A673 (cell line): Measurements from ENCODE around the gene PLEKHH2. TPM values are rescaled to one million over a fixed set of nuclear protein-coding genes. Genes with fewer than 3 reads are reported as not detected.

Experiments used
- BruUV-seq: library from RNA; stranded (reverse); fragments of 400-500 nt; replicated peaks from 2 replicates; lab custom pipeline; 2021; lab: Mats Ljungman, UMichigan
- CTCF ChIA-PET: fragments of 300-600 bp; sonication (Branson Sonifier 250); formaldehyde crosslinking; loops from one replicate; lab custom pipeline; 2022; ENCODE audit warnings: antibody characterized with exemption; lab: Charles Lee
- POLR2A ChIA-PET: fragments of 300-600 bp; sonication (Branson Sonifier 250); formaldehyde crosslinking; loops from one replicate; lab custom pipeline; 2022; ENCODE audit warnings: antibody characterized with exemption; ENCODE audit not compliant: low non-redundant PET; lab: Charles Lee
- DNase-seq: peaks from one replicate; pipeline ENCODE4 v3.0.0-alpha.2; 2015; ENCODE audit warnings: low spot score
- H3K27ac ChIP-seq: fragments of 200-600 bp; sonication (generic); 2 replicates; pipeline ENCODE4 v1.5.1; 2016; ENCODE audit warnings: mixed run types, low read depth, mild to moderate bottlenecking, mixed read lengths, antibody characterized with exemption, low read length; ENCODE audit not compliant: poor library complexity, severe bottlenecking
- H3K27me3 ChIP-seq: fragments of 200-600 bp; sonication (generic); replicated peaks from 2 replicates; pipeline ENCODE4 v1.6.1; 2017; ENCODE audit warnings: mixed run types, low read depth, mild to moderate bottlenecking, mixed read lengths, antibody characterized with exemption, low read length; ENCODE audit not compliant: insufficient read depth, poor library complexity
- H3K36me3 ChIP-seq: fragments of 200-600 bp; sonication (generic); 2 replicates; pipeline ENCODE4 v1.6.1; 2016; ENCODE audit warnings: mixed run types, mild to moderate bottlenecking, mixed read lengths, antibody characterized with exemption, low read length; ENCODE audit not compliant: insufficient read depth, poor library complexity, severe bottlenecking
- H3K4me1 ChIP-seq: fragments of 200-600 bp; sonication (generic); 2 replicates; pipeline ENCODE4 v1.6.1; 2017; ENCODE audit warnings: mixed run types, mild to moderate bottlenecking, mixed read lengths, antibody characterized with exemption, low read length; ENCODE audit not compliant: insufficient read depth, poor library complexity, severe bottlenecking
- H3K4me3 ChIP-seq: fragments of 200-600 bp; sonication (generic); 2 replicates; pipeline ENCODE4 v1.5.1; 2016; ENCODE audit warnings: low read depth, mixed run types, mild to moderate bottlenecking, mixed read lengths, low read length; ENCODE audit not compliant: poor library complexity, severe bottlenecking
- H3K9me3 ChIP-seq: fragments of 200-600 bp; sonication (generic); 2 replicates; pipeline ENCODE4 v1.6.1; 2016; ENCODE audit warnings: mixed run types, low read depth, mild to moderate bottlenecking, mixed read lengths, antibody characterized with exemption, low read length; ENCODE audit not compliant: poor library complexity, severe bottlenecking
- EZH2 ChIP-seq: fragments of 200-600 bp; sonication (generic); IDR thresholded peaks from 2 replicates; pipeline ENCODE4 v1.6.1; 2017; ENCODE audit warnings: borderline replicate concordance, low read depth, mild to moderate bottlenecking, mixed read lengths, antibody characterized with exemption, low read length; ENCODE audit not compliant: poor library complexity, severe bottlenecking
- intact Hi-C: fragments of 100-400 bp; cut with micrococcal nuclease; formaldehyde crosslinking; loops from one replicate; pipeline ENCODE4 v1.10.0; 2022; ENCODE audit not compliant: unreplicated experiment
- total RNA-seq: library from RNA; stranded (reverse); gene quantifications from 2 replicates; pipeline ENCODE4 v1.2.3, GENCODE V29; 2021
- TF ChIP-seq, protein P1 (sequence below): fragments of 300-800, 200-600 bp; sonication (generic); conservative IDR thresholded peaks from 2 replicates; pipeline ENCODE4 v1.5.1; 2017; ENCODE audit warnings: low read depth, mild to moderate bottlenecking, antibody characterized with exemption, low read length, moderate library complexity, mixed read lengths

The PLEKHH2 gene
- total RNA-seq, 1 experiment from 2014 or later: 2.2 TPM

GRCh38 chr2:43738257-43738656, 101.2 kb downstream of the PLEKHH2 start:
- Histone ChIP-seq H3K27ac (no peak overlapping the region), H3K27me3 (no peaks in the 10 kb centered on the region), H3K36me3 (no peaks in the 10 kb centered on the region), H3K9me3 (no peaks in the 10 kb centered on the region), H3K4me3 (no peak overlapping the region), H3K4me1 (no peaks in the 10 kb centered on the region)
- no peak for TF ChIP-seq EZH2
- TF ChIP-seq, protein P1, sequence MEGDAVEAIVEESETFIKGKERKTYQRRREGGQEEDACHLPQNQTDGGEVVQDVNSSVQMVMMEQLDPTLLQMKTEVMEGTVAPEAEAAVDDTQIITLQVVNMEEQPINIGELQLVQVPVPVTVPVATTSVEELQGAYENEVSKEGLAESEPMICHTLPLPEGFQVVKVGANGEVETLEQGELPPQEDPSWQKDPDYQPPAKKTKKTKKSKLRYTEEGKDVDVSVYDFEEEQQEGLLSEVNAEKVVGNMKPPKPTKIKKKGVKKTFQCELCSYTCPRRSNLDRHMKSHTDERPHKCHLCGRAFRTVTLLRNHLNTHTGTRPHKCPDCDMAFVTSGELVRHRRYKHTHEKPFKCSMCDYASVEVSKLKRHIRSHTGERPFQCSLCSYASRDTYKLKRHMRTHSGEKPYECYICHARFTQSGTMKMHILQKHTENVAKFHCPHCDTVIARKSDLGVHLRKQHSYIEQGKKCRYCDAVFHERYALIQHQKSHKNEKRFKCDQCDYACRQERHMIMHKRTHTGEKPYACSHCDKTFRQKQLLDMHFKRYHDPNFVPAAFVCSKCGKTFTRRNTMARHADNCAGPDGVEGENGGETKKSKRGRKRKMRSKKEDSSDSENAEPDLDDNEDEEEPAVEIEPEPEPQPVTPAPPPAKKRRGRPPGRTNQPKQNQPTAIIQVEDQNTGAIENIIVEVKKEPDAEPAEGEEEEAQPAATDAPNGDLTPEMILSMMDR: no peak
- no peak for DNase-seq
- CTCF ChIA-PET: no interaction called here
- POLR2A ChIA-PET: no interaction called here
- intact Hi-C loops: no loop called here
- no TSS peak for BruUV-seq

- TF ChIP-seq, protein P1: no peak
- TF ChIP-seq EZH2: no peak
- Histone ChIP-seq H3K36me3 (no peaks in the 10 kb centered on the region), H3K27ac (no peak overlapping the region), H3K9me3 (no peaks in the 10 kb centered on the region), H3K4me1 (no peaks in the 10 kb centered on the region), H3K4me3 (no peak overlapping the region), H3K27me3 (no peaks in the 10 kb centered on the region)
- BruUV-seq: no TSS peak
- intact Hi-C loops: no loop called here
- DNase-seq: no peak
- POLR2A ChIA-PET: no interaction called here
- CTCF ChIA-PET: no interaction called here
Measured at GRCh38 chr2:43743706-43744105, 106.6 kb downstream of the PLEKHH2 start.

- Histone ChIP-seq H3K4me3 (no peak overlapping the region), H3K4me1 (no peaks in the 10 kb centered on the region), H3K9me3 (no peaks in the 10 kb centered on the region), H3K36me3 (no peaks in the 10 kb centered on the region), H3K27me3 (no peaks in the 10 kb centered on the region), H3K27ac (no peak overlapping the region)
- CTCF ChIA-PET: no interaction called here
- TF ChIP-seq, protein P1: no peak
- TF ChIP-seq EZH2: no peak
- no TSS peak for BruUV-seq
- intact Hi-C loops: no loop called here
- no peak for DNase-seq
- POLR2A ChIA-PET: no interaction called here
Measured at GRCh38 chr2:43745457-43745856, 108.4 kb downstream of the PLEKHH2 start.
